ENCODE measurements around the gene ATN1.
A peak's percentile ranks its signal among the peaks of the same experiment; 100 is the strongest.

ATN1 gene

DNA sequence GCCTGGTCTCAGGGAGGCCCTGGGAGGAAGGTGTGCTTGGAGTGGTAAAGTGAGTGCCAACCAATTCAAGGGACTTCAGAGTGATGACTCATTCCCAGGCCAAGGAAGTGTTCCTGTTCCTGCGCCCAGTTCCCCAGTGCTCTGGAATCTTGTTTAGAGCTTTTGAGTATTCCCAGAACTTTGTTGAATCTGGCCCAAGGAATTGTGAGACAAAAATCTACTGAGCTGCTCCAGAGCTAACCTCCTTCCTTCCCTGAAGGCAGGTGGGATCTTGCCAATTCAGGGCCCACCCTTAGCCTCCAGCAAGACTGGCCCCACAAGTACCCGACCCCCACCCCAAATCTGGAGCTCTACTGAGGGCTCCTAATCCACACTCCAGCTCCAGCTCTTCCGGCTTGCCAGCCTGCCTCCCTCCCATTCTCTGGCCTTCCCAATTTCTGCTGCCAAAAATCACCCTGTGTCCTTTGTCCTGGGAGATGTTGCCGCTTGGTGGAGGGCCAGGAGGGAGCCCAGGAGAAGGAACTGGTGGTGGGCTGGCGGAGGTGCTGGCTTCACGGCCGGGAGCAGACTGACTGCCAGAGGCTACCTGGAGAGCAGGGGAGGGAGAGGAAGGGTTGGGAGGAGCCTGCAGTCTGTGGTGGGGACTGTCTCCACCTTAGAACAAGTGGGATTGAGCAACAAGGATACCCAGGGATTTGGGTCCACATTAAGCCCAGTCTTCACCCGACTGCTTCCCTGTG, 2.0 kb upstream of the ATN1 start:
- peak; percentile 80 for DNase-seq (ENCODE audit: low read depth)

GRCh38 chr12:6928022-6928702, 403 bp downstream of the ATN1 start:
- no peak for DNase-seq (ENCODE audit: low read depth)

GRCh38 chr12:6928703-6929407, 1.1 kb downstream of the ATN1 start:
- no peak for DNase-seq (ENCODE audit: low read depth)

GRCh38 chr12:6929466-6930452, 2.0 kb downstream of the ATN1 start:
- no peak for DNase-seq (ENCODE audit: low read depth)

DNA sequence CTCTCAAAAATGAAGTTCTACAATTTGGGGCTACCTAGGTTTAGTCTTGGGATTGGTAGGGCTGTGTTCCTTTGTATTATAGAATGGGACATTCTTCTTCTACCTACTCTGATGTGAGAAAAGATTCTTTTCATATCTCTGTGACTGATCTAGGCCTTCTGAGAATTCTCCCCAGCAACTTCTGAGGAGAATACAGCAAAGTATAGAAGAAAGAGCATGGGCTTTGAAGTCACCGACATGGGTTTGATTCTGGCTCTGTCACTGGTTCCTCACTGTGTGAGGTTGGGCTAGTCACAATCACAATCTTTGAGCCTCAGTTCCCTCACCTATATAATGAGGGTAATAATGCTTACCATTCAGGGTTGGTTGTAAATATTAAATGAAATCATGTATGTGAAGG, 5.0 kb downstream of the ATN1 start:
- no peak for DNase-seq (ENCODE audit: low read depth)

DNA sequence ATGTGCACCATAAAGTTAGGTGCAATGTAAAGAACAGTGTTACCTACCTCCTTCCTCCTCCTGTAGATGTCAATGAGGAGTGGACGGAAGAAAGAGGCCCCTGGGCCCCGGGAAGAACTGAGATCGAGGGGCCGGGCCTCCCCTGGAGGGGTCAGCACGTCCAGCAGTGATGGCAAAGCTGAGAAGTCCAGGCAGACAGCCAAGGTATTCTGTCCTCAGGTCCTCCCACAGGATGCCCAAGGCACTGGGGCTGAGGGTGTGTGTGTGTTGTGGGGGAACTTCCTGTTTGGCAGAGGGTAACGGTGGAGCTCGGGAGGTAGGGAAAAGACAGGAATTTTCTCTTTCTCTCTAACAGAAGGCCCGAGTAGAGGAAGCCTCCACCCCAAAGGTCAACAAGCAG, 6.4 kb downstream of the ATN1 start:
- no peak for DNase-seq (ENCODE audit: low read depth)

GRCh38 chr12:6935371-6936193, 7.8 kb downstream of the ATN1 start:
- no peak for DNase-seq (ENCODE audit: low read depth)

DNA sequence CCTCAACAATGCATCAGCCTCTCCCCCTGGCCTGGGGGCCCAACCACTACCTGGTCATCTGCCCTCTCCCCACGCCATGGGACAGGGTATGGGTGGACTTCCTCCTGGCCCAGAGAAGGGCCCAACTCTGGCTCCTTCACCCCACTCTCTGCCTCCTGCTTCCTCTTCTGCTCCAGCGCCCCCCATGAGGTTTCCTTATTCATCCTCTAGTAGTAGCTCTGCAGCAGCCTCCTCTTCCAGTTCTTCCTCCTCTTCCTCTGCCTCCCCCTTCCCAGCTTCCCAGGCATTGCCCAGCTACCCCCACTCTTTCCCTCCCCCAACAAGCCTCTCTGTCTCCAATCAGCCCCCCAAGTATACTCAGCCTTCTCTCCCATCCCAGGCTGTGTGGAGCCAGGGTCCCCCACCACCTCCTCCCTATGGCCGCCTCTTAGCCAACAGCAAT, 8.5 kb downstream of the ATN1 start:
- DNase-seq (ENCODE audit: low read depth), result no peak

- no peak for DNase-seq (ENCODE audit: low read depth)
These were observed 9.1 kb downstream of the ATN1 start for GRCh38 chr12:6936636-6937480.

DNA sequence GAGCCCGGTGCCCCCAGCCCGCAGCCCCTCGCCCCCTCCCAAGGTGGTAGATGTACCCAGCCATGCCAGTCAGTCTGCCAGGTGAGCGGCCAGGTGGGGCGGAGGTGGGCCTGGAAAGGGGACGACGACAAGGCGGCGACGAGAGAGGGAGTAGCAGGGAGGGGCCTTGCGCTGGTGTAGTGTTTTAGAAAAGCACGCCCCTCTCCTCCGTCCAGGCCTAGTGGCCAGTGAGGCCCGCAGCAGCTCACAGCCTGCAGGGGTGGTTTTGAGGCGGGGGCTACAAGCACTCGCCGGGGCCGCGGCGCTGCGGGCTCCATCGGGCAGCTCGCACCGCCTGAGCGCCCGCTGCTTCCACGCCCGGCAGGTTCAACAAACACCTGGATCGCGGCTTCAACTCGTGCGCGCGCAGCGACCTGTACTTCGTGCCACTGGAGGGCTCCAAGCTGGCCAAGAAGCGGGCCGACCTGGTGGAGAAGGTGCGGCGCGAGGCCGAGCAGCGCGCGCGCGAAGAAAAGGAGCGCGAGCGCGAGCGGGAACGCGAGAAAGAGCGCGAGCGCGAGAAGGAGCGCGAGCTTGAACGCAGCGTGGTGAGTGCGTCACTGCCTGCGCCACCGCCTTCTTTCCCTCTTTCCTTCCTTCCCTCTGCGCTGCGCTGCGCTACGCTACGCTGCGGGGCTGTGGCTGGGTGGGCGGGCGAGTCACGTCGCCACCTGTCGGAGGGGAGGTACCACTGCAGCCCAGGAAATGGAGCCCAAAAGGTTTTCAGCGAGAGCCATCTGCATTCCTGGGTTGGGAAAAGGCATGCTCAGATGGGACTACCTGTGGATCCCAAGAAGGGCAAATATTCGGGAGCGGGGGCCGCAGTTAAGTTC, 10.0 kb downstream of the ATN1 start:
- peak; percentile 85 for DNase-seq (ENCODE audit: low read depth)

DNA sequence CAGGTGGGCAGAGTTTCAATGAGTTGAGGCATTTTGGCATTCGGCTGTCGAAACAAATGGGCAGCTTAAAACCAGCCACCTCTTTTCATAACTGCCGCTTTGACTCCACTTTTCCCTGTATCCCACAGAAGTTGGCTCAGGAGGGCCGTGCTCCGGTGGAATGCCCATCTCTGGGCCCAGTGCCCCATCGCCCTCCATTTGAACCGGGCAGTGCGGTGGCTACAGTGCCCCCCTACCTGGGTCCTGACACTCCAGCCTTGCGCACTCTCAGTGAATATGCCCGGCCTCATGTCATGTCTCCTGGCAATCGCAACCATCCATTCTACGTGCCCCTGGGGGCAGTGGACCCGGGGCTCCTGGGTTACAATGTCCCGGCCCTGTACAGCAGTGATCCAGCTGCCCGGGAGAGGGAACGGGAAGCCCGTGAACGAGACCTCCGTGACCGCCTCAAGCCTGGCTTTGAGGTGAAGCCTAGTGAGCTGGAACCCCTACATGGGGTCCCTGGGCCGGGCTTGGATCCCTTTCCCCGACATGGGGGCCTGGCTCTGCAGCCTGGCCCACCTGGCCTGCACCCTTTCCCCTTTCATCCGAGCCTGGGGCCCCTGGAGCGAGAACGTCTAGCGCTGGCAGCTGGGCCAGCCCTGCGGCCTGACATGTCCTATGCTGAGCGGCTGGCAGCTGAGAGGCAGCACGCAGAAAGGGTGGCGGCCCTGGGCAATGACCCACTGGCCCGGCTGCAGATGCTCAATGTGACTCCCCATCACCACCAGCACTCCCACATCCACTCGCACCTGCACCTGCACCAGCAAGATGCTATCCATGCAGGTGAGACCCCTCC, 10.8 kb downstream of the ATN1 start:
- no peak for DNase-seq (ENCODE audit: low read depth)

- DNase-seq (ENCODE audit: low read depth), result no peak
These were observed 11.4 kb downstream of the ATN1 start for GRCh38 chr12:6939191-6939540.

DNA sequence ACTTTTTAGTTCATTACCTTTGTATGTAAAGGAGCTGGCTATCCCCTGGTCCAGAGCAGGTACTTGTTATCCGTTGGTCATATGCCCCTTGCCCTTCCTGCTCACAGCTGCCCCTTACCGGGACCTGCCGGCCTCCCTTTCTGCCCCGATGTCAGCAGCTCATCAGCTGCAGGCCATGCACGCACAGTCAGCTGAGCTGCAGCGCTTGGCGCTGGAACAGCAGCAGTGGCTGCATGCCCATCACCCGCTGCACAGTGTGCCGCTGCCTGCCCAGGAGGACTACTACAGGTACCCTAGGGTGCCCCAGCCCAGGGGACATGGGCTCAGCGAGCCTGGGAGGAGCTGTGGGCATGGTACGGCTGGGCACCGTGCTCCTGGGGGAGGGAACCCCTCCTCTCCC, 13.5 kb downstream of the ATN1 start:
- DNase-seq (ENCODE audit: low read depth), result no peak

- no peak for DNase-seq (ENCODE audit: low read depth)
These were observed 14.0 kb downstream of the ATN1 start for GRCh38 chr12:6941782-6942181.

DNA sequence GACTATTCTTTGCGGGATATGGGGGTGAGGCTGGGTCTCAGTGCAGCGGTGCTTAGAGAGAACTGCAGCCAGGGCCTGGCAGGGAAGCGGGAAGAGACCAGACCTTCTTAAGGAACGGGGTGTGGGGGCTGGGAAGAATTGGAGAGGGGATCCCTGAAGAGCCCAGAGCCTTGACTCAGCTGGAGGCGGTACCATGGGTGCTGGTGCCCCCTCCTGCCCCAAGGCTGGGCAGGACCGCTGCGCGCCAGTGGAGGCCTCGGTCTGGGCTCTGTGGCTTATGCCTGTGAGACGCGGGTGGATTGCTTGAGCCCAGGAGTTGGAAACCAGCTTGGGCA, 14.5 kb downstream of the ATN1 start:
- no peak for DNase-seq (ENCODE audit: low read depth)

GRCh38 chr12:6943389-6943721, 15.6 kb downstream of the ATN1 start:
- peak; percentile 82 for DNase-seq (ENCODE audit: low read depth)

DNA sequence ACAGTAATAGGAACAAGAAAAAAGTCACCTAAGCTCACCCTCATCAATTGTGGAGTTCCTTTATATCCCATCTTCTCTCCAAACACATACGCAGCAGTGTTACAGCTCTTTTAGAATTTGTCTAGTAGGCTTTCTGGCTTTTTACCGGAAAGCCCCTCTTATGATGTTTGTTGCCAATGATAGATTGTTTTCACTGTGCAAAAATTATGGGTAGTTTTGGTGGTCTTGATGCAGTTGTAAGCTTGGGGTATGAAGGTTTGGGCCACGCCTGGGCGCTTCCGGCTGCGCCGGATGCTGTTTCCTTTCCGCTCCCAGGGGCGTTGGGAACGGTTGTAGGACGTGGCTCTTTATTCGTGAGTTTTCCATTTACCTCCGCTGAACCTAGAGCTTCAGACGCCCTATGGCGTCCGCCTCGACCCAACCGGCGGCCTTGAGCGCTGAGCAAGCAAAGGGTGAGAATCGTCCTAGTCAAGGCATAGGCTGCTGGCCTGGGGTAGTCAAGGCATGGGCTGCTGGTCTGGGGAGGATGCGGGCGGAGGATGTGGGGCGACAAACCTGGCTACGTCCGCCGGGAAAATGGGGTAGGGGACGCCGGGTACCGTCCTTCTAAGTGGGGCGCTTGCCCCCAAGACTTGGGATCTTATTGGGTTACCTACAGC, 16.1 kb downstream of the ATN1 start, which contains the start of the genes C12orf57 and RNU7-1:
Gene C12orf57 (plus strand): TSS at position 301 of the 659 bp plus-strand sequence. CDS start 100 bp downstream, at position 401.
Gene RNU7-1 (plus strand): TSS at position 95 of the 659 bp plus-strand sequence.
- peak; percentile 69 for DNase-seq (ENCODE audit: low read depth)

Data from GM04504 (cell line).